Stimulated activated CD8-positive, alpha-beta memory T cell treated with anti-CD3 and anti-CD28 coated beads, Interleukin-7, amount 100 ng/mL, for 4 hours (primary cell): Measurements from ENCODE around the gene PIMREG.

Source experiments
- DNase-seq, 2 donors: peaks; one replicate each; pipeline ENCODE4 v3.0.0-alpha.2; 2020; ENCODE audit warnings: low read depth in 2 of 2

PIMREG gene

GRCh38 chr17:6443692-6444570 is at the start of gene PIMREG:
Gene PIMREG, plus strand, starts transcription at chr17:6444455. Its CDS starts 656 bp downstream, at chr17:6445111.
- DNase-seq, result peak; percentile 89 to 94

- no peak for DNase-seq
Measured at GRCh38 chr17:6398955-6399354, 45.3 kb upstream of the PIMREG start.

- no peak for DNase-seq
Measured at GRCh38 chr17:6402258-6402657, 42.0 kb upstream of the PIMREG start.

- no peak for DNase-seq
Measured at GRCh38 chr17:6408276-6408675, 36.0 kb upstream of the PIMREG start.

- no peak for DNase-seq
Measured at GRCh38 chr17:6408735-6409134, 35.5 kb upstream of the PIMREG start.

GRCh38 chr17:6413065-6413464 is 31.2 kb upstream of the PIMREG start:
- DNase-seq, result no peak

GRCh38 chr17:6415616-6416015 is 28.6 kb upstream of the PIMREG start:
- no peak for DNase-seq

GRCh38 chr17:6420173-6420641 is 24.0 kb upstream of the PIMREG start:
- DNase-seq, result no peak

- DNase-seq, result peak; percentile 41 to 43
Measured at GRCh38 chr17:6421700-6422604, 22.3 kb upstream of the PIMREG start.

- no peak for DNase-seq
Measured at GRCh38 chr17:6422654-6423241, 21.5 kb upstream of the PIMREG start.

GRCh38 chr17:6423931-6424330 is 20.3 kb upstream of the PIMREG start:
- no peak for DNase-seq

GRCh38 chr17:6425407-6425806 is 18.8 kb upstream of the PIMREG start:
- no peak for DNase-seq

GRCh38 chr17:6426356-6427101 is 17.7 kb upstream of the PIMREG start:
- DNase-seq, result no peak

- DNase-seq, result peak in 1 of 2 donors; percentile 35
Measured at GRCh38 chr17:6427279-6427781, 16.9 kb upstream of the PIMREG start.

GRCh38 chr17:6428207-6428965 is 15.9 kb upstream of the PIMREG start:
- DNase-seq, result no peak

GRCh38 chr17:6429266-6429665 is 15.0 kb upstream of the PIMREG start:
- no peak for DNase-seq

GRCh38 chr17:6430769-6431168 is 13.5 kb upstream of the PIMREG start:
- no peak for DNase-seq

GRCh38 chr17:6435051-6435450 is 9.2 kb upstream of the PIMREG start, which contains the start of gene AIPL1:
Gene AIPL1, minus strand, starts transcription at chr17:6435121. Its CDS starts 17 bp downstream, at chr17:6435104.
- no peak for DNase-seq

- DNase-seq, result peak in 1 of 2 donors; percentile 24
Measured at GRCh38 chr17:6435968-6436367, 8.3 kb upstream of the PIMREG start.

- DNase-seq, result no peak
Measured at GRCh38 chr17:6437466-6437865, 6.8 kb upstream of the PIMREG start.
